Ovary (tissue), 3 donors: ENCODE measurements around the gene VAC14.

Experiments
- POLR2A ChIP-seq: fragments of 450-650 bp; IDR thresholded peaks from one replicate; pipeline ENCODE4 v1.6.1; 2017; ENCODE audit warnings: antibody characterized with exemption, mild to moderate bottlenecking, moderate library complexity
- TF ChIP-seq, protein P1 (sequence below), 3 donors: fragments of 450-650 bp in 2 of 3; fragments of 200-600 bp in 1 of 3; IDR thresholded peaks; one replicate each; pipeline versions ENCODE4 v1.5.1 to v1.8.0; 2016 to 2022; ENCODE audit warnings: antibody characterized with exemption in 3 of 3, mild to moderate bottlenecking in 1 of 3
- donor health status: DM: no; HTN: no; CAD: no.

DNA sequence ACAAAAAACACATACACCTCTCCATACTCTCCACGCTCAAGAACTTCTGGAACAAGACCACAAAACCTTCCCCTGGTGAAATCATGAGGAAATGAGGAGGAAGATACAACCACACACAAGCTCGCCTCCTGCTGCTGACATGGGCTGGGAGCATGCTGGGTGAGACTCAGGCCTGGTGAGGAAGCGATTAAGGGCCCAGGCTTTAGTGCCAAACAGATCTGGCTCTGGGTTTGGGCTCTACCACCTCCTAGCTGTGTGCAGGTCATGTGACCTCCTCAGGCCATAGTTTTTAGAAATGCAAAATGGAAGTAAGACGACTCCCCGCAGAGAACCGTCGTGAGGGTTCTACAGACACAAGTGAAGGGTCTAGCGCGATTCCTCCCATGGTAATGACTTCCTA, 41.3 kb downstream of the VAC14 start:
- TF ChIP-seq, protein P1, sequence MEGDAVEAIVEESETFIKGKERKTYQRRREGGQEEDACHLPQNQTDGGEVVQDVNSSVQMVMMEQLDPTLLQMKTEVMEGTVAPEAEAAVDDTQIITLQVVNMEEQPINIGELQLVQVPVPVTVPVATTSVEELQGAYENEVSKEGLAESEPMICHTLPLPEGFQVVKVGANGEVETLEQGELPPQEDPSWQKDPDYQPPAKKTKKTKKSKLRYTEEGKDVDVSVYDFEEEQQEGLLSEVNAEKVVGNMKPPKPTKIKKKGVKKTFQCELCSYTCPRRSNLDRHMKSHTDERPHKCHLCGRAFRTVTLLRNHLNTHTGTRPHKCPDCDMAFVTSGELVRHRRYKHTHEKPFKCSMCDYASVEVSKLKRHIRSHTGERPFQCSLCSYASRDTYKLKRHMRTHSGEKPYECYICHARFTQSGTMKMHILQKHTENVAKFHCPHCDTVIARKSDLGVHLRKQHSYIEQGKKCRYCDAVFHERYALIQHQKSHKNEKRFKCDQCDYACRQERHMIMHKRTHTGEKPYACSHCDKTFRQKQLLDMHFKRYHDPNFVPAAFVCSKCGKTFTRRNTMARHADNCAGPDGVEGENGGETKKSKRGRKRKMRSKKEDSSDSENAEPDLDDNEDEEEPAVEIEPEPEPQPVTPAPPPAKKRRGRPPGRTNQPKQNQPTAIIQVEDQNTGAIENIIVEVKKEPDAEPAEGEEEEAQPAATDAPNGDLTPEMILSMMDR (IDR thresholded peaks at IDR 0.05): no peak
- no peak for TF ChIP-seq POLR2A
